Measurements from ENCODE around the gene MUC2.

DNA sequence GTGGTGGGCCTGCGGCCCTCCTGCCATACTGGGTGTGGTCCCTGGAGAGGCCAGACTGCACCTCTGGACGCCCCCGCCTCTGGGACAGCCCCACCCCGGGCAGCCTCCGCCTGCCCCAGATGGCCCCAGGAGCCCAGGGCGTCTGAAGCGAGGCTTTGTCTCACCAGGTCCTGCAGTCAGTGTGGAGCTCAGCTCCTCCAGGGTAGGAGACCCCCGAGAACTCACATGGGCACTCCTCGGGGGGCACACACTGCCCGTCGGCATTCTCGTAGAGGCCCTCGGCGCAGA is 48.6 kb upstream of the MUC2 start:
- TF ChIP-seq POLR2AphosphoS5 (IDR thresholded peaks at IDR 0.05; ENCODE audit: low read depth, low read length), result no peak
- no peak for TF ChIP-seq CBX3 (IDR thresholded peaks at IDR 0.05; ENCODE audit: low read depth)
- TF ChIP-seq, protein P1, sequence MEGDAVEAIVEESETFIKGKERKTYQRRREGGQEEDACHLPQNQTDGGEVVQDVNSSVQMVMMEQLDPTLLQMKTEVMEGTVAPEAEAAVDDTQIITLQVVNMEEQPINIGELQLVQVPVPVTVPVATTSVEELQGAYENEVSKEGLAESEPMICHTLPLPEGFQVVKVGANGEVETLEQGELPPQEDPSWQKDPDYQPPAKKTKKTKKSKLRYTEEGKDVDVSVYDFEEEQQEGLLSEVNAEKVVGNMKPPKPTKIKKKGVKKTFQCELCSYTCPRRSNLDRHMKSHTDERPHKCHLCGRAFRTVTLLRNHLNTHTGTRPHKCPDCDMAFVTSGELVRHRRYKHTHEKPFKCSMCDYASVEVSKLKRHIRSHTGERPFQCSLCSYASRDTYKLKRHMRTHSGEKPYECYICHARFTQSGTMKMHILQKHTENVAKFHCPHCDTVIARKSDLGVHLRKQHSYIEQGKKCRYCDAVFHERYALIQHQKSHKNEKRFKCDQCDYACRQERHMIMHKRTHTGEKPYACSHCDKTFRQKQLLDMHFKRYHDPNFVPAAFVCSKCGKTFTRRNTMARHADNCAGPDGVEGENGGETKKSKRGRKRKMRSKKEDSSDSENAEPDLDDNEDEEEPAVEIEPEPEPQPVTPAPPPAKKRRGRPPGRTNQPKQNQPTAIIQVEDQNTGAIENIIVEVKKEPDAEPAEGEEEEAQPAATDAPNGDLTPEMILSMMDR (IDR thresholded peaks at IDR 0.05 in 2 of 3, conservative IDR thresholded peaks at IDR 0.05 in 1 of 3; ENCODE audit: borderline replicate concordance in 1 of 3, insufficient read depth in 1 of 3, low read depth in 2 of 3, low read length in 2 of 3), result no peak
- TF ChIP-seq, protein P2, sequence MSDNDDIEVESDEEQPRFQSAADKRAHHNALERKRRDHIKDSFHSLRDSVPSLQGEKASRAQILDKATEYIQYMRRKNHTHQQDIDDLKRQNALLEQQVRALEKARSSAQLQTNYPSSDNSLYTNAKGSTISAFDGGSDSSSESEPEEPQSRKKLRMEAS (IDR thresholded peaks at IDR 0.05), result no peak
- no peak for TF ChIP-seq CEBPB (IDR thresholded peaks at IDR 0.05; ENCODE audit: low read depth)
- TF ChIP-seq POLR2A (IDR thresholded peaks at IDR 0.05; ENCODE audit: borderline replicate concordance, extremely low read depth, insufficient read depth, insufficient read length), result no peak
- TF ChIP-seq, protein P3, sequence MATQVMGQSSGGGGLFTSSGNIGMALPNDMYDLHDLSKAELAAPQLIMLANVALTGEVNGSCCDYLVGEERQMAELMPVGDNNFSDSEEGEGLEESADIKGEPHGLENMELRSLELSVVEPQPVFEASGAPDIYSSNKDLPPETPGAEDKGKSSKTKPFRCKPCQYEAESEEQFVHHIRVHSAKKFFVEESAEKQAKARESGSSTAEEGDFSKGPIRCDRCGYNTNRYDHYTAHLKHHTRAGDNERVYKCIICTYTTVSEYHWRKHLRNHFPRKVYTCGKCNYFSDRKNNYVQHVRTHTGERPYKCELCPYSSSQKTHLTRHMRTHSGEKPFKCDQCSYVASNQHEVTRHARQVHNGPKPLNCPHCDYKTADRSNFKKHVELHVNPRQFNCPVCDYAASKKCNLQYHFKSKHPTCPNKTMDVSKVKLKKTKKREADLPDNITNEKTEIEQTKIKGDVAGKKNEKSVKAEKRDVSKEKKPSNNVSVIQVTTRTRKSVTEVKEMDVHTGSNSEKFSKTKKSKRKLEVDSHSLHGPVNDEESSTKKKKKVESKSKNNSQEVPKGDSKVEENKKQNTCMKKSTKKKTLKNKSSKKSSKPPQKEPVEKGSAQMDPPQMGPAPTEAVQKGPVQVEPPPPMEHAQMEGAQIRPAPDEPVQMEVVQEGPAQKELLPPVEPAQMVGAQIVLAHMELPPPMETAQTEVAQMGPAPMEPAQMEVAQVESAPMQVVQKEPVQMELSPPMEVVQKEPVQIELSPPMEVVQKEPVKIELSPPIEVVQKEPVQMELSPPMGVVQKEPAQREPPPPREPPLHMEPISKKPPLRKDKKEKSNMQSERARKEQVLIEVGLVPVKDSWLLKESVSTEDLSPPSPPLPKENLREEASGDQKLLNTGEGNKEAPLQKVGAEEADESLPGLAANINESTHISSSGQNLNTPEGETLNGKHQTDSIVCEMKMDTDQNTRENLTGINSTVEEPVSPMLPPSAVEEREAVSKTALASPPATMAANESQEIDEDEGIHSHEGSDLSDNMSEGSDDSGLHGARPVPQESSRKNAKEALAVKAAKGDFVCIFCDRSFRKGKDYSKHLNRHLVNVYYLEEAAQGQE (IDR thresholded peaks at IDR 0.05; ENCODE audit: low read depth), result no peak
- no peak for TF ChIP-seq EZH2 (IDR thresholded peaks at IDR 0.05)
- no peak for TF ChIP-seq YY1 (IDR thresholded peaks at IDR 0.05; ENCODE audit: extremely low read depth, insufficient replicate concordance, low read depth, low read length)
